Activated naive CD4-positive, alpha-beta T cell treated with anti-CD3 and anti-CD28 coated beads, Interleukin-2, amount 50 U/mL, for 16 hours (primary cell): Measurements from ENCODE around the gene UGCG.
"Not testable (repeated sequence)": the region's sequence is repeated elsewhere in the genome, so short reads cannot be mapped to it uniquely, and the experiment has no call there.

Source experiments
- DNase-seq: peaks from one replicate; pipeline ENCODE4 v3.0.0-alpha.2; 2020

Gene UGCG

DNA sequence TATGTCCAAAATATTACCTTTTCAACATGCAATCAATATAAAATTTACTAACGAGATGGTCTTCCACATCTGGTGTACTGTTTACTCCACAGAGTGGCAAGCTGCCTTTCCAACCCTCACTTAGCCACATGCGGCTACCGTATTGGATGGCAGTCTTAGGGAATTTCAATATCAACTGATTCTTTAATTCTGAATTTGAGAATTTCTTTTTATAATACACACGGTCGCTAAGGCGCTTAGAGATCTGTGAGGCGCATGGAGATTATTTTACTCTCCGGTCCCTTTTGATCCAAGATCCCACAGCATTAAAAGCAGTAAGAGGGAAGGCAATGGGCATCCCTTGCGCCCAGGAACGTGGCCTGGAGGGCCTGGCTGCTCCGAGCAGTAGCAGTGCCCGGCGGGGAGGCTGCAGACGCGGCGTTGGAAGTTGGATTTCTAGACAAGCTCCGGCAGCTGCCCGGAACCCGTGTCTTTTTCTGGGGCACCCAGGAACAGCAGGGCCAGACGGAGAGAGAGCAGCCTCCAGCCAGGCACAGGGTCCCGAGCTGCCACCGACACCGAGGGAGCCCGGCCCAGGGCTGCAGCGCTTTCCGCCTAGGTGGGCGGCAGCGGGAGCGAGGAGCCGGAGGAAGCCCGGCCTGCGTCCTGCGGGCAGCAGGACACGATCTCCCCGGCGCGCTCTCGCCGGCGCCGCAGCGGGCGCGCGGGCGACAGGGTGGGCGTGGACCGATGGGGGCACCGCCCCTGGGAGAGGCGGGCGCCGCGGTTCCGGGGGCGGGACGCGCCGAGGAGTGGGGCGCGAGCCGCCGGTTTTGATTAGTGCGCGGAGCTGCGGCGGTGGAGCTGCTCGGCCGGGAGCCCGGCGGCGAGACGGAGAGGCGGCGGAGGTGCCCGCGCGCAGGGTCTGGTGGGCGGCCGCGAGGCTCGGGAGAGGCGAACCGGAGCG lies at the start of gene UGCG:
Gene UGCG, plus strand, starts transcription at position 819 of the 946 bp plus-strand sequence. CDS start 402 bp downstream, outside the sequence.
- peak; percentile 89 for DNase-seq

DNA sequence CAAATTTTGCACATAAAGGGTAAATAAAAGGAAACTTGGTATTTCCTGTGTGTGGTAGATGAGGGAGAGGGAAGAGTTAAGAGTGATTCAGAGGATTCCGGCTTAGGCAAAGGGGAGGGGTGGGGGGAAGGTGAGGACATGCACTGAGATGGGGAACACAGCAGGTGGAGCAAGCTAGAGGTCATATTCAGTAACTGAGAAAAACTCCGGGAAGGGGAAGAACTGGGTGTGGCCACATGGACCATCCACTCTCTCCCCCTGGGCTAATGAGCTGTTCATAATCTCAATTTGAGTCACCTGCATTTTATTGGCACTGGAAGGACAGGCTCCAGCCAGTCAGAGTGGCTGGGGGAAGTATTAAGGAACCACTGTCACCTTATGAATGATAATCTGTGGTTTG lies 45.1 kb upstream of the UGCG start:
- DNase-seq = no peak

DNA sequence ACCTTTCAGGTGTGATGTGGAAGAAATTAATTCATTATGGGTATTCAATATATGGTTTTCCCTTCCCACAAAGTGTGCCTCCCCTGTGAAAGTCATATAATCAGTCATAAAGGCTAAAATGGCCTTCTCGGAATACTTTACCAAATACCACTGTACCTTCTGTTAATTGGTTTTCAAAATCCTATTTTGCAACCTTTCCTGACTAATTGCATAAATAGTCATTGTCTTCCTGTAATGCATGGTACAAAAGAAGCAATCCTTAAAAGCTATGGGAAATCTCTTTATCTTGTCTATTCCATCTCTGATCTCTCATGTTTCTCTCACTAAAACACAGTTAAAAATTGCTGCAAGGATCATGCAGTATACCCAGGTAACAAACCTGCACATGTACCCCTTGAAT lies 44.3 kb upstream of the UGCG start:
- no peak for DNase-seq

DNA sequence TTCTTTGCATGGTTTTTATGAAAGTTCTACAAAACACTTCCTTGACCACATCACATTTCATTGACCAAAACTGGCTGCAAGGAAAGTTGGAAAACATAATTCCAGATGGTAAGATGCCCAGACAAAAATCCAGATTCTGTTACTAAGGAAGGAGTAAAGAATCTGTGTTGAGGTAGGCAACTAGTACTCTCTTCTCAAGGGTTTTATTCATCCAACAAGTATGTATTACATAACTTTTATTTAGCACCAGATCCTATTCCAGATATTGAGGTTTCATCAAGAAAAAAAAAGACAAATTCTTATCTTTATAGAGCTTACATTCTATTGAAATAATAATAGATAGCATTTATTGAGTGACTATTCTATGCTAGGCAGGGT lies 43.2 kb upstream of the UGCG start:
- no peak for DNase-seq

DNA sequence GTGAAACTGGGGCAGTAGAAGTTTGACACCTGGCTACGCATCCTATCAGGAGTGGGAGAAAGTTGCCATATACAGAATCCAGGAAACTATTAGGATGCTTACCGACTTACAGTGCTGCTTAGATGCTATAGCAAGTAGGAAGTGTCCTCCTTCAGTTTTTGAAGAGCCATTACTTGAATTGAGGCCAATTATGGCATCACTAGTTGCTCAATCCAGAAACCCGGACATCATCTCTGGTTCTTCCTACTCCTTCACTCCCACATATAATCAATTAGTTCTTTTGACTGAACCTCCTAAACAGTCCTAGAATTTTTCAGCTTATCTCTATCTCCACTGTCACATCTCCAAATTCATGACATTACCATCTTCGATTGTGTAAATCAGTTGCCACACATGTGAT lies 41.8 kb upstream of the UGCG start:
- DNase-seq = no peak

DNA sequence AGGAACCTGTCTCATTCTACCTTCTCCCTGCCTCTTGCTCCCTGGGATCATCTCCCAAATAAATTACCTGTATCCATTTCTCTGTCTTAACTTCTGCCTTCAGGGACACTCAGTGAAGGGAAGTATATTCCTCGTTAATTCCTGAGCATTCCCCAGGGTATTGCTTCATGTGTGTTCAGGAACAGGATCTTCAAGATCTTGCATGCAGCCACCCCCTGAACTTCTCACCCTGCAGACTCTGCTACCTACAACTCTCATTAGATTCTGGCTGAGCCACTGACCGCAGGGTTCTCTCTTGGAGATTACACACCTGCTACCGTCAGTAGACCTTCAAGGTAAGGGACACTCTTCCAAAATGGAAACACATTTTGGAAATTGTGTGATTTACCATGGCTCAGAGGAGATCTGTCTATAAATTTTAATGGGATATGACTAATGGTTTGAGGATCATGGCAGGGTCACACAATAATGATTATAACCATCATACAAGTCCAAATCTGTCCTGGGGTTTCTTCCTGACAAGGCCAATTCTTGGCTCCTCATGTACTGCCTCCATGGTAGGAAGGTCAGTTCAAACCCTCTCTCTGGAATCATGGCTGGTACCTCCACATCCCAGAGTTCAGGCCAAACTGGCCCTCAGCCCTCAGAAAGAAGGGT lies 38.9 kb upstream of the UGCG start:
- no peak for DNase-seq

DNA sequence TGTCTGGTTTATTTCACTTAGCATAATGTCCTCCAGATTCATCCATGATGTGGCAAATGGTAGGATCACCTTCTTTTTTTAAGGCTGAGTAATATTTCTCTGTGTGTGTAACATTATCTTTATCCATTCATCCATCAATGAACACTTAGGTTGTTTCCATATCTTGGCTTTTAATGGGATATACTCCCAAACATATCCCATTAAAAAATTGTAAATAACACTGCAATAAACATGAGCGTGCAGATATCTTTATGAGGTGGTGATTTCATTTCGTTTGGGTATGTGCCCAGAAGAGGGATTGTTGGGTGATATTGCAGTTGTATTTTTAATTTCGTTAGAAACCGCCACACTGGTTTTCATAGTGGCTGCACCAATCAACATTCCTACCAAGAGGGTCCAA lies 36.2 kb upstream of the UGCG start:
- DNase-seq = no peak

DNA sequence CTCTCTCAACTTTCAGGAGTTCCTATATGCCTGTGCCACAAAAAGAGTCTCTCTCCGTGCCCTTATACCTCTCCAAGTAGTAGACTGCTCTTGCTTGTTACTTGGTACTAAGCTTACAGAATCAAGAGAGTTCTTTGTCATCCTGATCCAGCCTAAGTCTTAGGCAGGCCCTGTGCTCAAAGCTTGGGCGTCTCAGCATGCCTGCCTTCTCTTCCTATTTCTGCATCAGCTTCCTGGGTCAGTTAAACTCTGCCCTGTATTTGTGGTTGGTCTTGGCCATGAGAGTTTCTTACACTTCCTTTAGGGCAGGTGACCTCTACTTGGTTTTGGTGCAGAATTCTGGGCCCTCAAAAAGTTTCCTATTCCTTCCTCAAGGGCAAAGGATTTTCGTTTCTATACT lies 33.0 kb upstream of the UGCG start:
- DNase-seq = no peak

DNA sequence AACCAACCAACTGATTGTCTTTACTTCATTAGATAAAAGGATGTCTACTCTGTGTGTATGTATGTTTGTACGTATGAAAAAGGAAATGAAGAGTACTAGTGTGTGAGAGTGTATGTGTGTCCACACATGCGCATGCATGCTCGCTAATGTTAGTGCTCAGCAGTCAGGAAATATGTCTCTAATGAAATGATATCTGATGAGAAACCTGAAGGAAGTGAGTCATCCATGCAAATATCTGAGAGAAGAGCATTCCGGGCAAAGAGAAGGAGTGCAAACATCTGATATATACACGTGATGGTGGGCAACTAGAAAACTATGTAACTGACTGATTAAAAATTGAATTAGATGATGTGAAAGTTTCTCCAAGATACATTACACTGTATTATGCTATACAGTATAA lies 29.6 kb upstream of the UGCG start:
- DNase-seq = no peak

DNA sequence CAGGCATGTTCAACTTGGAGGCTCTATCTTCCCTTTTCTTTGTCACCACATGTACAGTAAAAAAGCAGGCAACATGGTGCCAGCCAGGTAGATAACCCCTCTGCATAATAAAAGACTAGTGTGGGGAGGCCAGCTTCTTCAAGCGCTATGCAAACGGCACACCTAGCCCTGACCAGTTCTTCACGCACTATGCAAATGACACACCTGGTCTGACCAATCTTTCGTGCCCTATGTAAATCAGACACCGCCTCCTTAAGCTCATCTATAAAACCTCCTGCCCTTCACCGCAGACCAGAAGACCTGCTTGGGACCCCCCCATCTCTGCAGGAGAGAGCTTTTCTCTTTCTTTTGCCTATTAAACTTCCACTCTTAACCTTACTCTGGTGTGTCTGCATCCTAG lies 28.1 kb upstream of the UGCG start:
- DNase-seq = no peak

DNA sequence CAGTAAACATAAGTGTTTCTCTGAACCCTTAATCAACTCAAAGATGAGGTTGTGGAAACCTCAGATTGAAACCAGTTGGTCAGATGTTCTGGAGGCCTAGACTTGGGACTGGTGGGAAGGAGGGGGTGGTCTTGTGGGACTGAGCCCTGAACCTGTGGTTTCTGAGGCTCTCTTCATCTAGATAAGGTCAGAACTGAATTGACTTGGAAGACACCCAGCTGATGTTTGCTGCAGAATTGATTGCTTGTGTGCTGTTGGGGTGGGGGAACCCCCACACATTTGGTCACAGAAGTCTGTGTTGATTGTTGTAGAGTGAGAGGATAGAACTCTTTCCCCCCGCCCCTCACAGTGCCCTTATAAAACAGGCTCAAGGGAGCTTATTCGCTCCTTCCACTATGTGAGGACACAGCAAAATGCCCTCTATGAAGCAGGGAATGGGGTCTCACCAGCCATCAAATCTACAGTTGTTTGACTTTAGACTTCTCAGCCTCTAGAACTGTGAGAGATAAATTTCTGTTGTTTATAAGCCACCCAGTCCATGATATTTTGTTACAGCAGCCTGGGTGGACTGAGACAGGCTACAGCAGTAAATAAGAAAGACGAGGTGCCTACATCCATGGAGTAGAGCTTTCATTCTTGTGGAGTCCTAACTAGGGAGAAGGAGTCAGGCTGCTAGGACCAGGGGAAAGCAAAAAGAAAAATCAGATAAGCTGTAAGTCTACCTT lies 25.7 kb upstream of the UGCG start:
- DNase-seq = no peak

DNA sequence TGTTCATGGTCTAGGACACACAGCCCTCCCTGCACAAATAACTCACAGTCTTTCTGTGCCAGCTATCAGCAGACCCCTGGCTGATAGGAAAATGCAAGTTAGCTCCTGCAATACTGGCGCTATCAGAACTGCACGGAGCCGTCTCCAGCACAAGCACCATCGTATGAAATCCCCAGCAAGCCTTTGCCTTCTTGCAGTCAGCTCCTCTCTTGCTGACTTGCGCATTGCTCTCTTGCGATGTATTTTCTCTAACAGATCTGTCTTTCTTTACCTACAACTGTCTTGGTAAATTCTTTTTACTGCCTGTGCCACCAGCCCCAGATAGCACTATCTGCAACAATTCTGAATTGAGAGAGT lies 25.1 kb upstream of the UGCG start:
- no peak for DNase-seq

DNA sequence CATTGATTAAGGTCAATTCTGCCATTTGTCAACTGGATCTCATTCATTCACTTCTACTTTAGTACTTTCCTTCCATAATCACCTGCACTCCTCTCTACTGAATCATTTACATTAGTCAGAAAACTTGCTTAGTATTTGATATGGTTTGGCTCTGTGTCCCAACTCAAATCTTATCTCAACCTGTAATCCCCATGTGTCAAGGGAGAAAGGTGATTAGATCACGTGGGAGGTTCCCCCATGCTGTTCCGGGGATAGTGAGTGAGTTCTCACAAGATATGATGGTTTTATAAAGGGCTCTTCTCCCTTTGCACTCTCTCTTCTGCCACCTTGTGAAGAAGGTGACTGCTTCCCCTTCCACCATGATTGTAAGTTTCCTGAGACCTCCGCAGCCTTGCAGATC lies 23.7 kb upstream of the UGCG start:
- no peak for DNase-seq

DNA sequence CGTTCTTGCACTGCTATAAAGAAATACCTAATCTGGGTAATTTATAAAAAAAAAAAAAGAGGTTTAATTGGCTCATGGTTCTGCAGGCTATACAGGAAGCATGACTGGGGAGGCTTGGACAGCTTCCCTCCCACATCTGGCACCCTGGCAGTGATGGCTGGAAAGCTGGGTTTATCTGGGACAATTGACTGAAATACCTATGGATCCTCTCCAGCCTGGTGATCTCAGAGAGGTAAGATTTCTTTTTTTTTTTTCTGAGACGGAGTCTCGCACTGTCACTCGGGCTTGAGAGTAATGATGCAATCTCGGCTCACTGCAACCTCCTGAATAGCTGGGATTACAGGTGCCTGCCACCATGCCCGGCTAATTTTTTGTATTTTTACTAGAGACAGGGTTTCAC lies 22.7 kb upstream of the UGCG start:
- no peak for DNase-seq

DNA sequence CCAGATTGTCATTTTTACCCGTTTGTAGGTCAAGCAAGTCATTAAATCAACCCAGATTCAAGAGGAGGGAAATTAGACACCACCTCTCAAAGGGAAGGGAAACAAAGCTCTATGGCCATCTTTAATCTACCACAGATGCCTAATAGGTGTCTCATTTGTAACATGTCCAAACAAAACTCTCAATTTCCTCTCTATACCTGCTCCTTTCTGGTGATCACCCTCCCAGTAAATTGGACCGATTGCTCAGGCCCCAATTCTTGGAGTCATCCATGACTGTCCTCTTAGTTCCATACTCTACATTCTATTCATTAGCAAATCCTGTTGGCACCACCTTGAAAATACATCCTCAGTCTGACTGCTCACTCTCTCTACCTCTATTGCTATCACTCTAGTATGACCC lies 22.1 kb upstream of the UGCG start:
- DNase-seq = no peak

DNA sequence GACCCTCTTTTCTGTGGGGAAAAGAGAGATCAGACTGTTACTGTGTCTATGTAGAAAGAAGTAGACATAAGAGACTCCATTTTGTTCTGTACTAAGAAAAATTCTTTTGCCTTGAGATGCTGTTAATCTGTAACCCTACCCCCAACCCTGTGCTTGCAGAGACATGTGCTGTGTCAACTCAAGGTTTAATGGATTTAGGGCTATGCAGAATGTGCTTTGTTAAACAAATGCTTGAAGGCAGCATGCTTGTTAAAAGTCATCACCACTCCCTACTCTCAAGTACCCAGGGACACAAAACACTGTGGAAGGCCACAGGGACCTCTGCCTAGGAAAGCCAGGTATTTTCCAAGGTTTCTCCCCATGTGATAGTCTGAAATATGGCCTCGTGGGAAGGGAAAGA lies 21.3 kb upstream of the UGCG start:
- DNase-seq = not testable (repeated sequence)

DNA sequence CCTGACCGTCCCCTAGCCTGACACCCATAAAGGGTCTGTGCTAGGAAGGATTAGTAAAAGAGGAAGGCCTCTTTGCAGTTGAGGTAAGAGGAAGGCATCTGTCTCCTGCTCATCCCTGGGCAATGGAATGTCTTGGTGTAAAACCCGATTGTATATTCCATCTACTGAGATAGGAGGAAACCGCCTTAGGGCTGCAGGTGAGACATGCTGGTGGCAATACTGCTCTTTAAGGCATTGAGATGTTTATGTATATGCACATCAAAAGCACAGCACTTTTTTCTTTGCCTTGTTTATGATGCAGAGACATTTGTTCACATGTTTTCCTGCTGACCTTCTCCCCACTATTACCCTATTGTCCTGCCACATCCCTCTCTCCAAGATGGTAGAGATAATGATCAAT lies 20.9 kb upstream of the UGCG start:
- not testable (repeated sequence) for DNase-seq

DNA sequence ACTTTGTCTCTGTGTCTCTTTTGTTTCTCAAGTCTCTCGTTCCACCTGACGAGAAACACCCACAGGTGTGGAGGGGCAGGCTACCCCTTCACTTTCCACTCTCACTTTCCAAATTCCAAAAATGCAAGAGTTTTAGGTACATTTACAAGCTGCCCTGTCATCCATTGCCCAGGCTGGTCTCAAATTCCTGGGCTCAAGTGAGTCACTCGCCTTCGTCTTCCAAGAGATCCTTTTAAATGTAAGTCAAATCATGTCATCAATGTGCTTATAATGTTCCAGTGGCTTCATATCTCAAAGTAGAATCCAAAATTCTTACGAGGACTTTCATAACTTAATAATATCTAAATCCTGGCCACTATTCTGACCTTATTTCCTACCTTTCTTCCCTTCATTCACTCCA lies 20.4 kb upstream of the UGCG start:
- DNase-seq = no peak

DNA sequence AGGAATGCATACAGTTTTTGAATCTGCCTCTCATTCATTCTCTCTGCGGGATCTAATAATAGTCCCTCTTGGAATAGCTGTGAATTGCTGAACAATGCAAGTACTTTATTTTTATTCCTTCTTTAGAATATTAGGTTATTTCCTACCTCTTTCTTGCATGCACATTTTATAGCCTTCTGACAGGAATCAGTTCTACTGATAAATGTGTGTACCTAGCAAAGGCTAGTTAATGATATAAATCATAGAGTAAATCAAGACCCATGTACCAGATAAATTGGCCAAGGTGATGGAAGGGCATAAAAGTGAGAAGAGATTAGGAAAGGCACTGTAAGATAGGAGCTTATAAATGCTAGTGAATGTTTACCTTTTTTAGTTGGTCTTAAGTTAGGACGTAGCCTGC lies 19.2 kb upstream of the UGCG start:
- DNase-seq = no peak

DNA sequence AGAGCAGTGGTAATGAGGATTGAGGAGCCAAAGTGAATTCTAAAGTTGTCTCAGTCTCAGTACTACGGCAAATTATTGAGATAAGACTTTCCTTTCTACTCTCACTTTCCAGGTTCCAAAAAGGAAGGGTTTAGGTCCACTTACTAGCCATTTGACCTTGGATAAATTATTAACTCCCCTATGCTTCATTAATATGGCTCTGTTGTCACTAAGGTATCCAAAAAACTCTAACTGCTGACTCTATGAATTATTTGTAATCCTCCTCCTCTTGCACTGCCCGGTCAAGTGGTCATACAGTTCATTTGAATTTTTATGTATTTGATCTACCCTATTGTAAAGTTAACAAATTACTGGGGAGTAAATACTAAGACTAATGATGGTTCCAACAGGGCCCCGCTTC lies 17.7 kb upstream of the UGCG start:
- no peak for DNase-seq

DNA sequence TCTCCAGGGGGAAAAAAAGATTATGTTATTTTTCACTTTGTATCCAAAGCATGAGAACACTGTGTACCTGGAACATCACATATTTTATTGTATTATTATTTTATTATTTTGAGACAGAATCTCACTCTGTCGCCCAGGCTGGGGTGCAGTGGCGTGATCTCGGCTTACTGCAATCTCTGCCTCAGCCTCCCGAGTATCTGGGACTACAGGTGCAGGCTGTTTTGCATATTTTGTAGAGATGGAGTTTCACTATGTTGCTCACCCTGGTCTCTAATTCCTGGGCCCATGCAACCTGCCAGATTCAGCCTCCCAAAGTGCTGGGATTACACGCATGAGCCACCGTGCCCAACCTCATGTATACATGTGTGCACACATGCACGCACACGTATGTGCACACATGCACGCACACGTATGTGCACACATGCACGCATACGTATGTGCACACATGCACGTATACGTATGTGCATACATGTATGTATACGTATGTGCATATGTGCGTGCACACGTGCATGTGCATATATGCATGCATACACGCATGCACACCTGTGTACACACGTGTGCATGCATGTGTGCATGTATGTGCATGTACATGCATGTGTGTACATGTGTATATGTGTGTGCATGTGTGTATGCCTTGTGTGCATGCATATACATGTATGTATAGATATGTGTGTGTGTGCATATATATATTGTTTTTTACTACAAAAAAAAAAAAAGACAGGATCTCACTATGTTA lies 9.5 kb upstream of the UGCG start:
- no peak for DNase-seq

DNA sequence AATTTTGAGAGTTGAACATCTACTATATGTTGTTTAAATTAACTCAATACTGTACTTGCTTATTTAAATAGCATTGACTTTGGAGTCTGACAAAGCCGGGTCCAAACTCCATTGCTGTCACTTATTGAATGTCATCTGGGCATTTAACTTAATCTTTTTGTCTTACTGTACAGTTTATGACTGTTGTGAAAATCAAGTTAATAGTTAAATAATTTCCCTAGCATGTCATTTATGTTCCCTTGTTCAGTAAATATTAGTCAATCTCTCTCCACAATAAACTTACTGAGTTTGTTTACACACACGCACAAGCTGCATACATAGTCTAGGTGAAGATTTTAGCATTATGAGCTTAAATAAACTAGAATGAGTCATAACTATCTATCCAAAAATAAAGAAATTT lies 6.3 kb upstream of the UGCG start:
- DNase-seq = no peak

DNA sequence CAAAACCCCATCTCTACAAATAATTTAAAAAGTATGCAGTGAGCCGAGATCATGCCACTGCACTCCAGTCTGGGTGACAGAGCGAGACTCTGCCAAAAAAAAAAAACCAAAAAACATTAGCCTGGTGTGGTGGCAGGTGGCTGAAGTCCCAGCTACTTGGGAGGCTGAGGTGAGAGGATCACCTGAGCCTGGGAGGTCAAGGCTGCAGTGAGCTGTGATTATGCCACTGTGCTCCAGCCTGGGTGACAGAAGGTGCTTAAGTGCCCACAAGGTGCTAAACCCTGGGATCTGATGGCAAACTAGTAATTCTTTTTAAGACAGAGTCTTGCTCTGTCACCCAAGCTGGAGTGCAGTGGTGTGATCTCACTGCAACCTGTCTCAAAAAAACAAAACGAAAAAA lies 5.7 kb upstream of the UGCG start:
- DNase-seq = not testable (repeated sequence)
